GM18499 (cell line): Measurements from ENCODE around the gene TMEM238.
A peak's percentile ranks its signal among the peaks of the same experiment; 100 is the strongest.
"Not testable (repeated sequence)": the region's sequence is repeated elsewhere in the genome, so short reads cannot be mapped to it uniquely, and the experiment has no call there.

Source experiments
- ATAC-seq: cut with Tn5 transposase; IDR thresholded peaks from one replicate; pipeline ENCODE4 v1.9.1; 2021; ENCODE audit warnings: moderate number of reproducible peaks; ENCODE audit not compliant: insufficient read depth, unreplicated experiment

Gene TMEM238

DNA sequence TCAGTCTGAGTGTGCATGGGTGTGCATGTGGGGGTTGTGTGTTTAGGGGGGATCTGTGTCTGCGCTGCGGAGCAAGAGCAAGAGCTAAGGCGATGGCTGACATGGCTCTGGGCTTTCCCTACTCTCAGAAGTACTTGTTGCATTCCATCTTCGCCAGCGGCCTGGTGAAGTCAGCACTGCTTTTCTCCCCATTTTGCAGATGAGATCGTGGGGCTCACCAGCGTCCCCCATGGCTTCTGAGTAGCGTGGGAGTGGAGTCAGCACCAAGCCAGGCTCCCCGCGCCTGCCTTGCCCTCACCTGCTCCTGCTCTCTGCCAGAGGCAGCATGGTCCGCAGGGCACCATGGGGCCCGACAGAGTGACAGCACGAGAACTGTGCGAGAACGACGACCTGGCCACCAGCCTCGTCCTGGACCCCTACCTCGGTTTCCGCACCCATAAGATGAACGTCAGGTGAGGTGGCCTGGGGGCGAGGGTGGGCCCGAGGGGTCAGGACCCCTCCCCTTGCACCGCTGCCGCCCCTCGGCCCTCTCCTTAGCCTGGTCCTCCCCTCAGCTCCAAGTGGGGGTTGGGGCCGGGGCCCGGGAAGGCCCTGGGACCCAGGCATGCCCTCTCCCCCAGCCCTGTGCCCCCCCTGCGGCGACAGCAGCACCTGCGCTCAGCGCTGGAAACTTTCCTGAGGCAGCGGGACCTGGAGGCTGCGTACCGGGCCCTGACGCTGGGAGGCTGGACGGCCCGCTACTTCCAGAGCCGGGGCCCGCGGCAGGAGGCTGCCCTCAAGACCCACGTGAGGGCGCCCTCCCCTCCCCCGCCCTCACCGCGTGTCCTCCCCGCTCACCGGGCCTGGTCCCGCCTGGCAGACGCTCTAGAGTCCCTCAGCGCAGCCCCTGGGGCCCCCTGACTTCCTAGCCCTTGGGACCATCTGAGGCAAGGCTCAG is 42.2 kb downstream of the TMEM238 start:
- no peak for ATAC-seq

DNA sequence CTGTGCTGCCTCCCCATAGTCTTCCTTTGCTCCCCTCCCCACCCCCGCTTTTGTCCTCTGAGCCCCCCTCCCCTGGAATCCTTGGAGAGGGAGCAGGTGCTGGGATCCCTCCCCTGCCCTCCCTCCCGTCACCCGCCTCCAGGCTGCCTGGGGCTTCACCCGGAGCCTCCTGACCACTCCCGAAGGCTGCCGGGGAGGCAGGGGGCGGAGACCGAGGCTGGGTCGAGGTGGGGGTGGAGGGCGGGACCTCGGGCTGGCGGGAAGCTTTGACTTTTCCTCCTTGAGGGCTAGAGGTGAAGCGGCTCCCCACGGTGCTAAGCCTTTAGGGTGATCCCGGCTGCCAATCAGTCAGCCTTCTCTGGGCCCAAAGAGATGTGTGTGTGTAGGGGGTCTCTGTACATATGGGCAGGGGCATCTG is 42.9 kb downstream of the TMEM238 start:
- no peak for ATAC-seq

DNA sequence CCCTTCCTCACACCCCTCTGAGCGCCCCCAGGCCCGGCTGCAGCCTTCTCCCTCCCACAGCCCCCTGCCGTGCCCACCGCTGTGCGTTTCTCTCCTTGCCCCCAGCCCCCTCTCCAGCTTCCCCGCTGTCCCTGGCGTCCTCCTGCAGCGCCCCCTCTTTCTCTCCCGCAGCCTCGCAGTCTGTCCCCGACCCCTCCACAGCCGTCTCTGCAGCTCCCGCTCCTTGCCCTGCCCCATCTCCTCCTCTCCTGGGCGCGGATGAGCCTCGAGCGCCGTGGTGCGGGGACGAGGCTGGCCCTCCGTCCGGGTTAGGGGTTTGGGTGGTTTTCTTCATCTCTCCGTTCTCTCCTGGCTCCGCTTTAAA is 43.3 kb downstream of the TMEM238 start:
- ATAC-seq: no peak

DNA sequence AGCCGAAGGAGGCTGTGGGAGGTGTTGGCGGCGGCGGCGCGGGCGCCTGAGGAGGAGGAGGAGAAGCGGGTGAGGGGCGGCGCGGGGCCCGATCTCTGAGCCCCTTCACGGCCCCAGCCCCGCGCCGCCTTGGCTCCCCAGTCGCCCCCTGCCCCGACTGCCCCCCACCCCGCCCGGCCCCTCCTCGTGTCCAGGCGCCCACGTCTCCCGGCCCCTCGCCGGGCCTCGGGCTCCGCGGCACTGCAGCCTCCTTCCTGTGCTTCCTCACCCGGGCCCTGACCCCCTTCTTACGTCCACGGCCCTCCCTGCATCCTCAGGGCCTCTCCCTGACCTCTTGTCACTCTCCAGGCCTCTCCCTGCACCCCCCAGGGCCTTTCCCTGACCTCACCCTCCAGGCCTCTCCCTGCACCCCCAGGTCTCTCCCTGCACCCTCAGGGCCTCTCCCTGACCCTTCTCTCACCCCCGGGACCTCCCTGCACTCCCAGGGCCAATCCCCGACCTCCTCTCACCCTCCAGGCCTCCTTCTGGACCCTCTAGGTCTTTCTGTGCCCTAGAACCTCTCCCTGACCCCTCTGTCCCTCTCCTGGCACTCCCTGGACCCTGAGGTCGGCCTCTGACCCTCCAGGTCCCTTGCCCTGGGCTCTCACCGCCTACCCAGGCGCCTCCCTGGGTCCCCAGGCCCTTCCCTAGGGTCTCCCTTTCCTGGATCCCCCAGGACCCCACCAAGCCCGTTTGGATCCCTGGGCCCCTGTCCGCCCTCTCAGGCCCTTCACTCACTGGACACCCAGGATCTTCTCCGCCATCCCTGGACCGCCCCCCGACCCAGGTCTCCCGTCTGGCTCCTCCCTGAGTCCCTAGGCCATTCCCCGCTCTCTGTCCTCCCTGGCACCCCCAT is 44.0 kb downstream of the TMEM238 start:
- ATAC-seq: no peak

DNA sequence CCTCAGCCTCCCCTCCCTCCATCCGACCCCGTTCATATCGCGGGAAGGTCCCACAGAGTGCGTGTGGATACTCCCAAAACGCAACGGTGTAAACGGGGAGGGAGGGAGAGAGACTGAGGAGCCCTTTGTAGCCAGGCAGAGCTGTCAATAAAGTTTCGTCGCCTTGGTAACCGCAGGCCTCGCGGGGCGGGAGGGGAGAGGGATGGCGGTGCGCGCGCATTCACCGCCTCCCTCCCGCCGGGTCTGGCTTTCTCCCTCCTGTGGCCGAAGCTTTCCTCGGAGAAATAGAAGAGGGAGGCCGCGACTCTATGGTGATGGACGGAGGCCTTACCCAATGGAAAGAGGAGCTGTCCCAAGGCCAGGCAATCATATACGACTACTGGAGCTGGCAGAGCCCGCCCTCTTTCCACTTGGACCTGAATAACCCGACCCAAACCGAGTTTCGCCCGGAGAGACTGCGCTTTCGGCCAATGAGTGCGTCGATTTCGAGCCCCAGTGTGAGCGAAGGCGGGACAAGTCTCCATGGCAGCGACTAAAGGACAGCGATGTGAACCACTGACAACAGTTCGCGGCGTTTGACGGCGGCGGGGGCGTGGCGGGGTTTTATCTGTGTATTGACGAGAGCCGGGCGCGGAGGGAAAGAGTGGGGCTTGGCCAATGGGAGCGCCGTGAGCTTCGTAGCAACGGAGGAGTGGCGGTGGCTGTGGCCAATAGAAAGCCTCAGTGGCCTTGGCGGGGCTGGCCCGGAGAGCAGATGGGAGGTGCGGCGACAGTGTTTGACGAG is 44.8 kb downstream of the TMEM238 start, which contains the start of gene KMT5C:
Gene KMT5C, plus strand, starts transcription at position 772 of the 784 bp plus-strand sequence. CDS start 2,061 bp downstream, outside the sequence.
- peak; percentile 78 for ATAC-seq

DNA sequence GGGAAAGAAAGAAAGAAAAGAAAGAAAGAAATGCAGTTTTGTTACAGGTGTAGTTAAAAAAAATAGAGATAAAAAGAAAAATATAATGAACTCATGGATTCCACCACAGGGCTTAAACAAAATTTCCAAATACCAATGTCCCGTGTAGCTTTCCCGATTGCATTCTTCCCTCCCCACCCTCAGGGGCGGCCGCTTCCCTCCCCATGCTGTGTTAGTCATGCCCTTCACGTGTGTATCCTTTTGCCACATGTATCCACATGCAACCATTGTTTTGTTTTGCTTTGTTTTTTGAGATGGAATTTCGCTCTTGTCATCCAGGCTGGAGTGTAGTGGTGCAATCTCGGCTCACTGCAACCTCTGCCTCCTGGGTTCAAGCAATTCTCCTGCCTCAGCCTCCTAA is 48.0 kb downstream of the TMEM238 start:
- no peak for ATAC-seq

DNA sequence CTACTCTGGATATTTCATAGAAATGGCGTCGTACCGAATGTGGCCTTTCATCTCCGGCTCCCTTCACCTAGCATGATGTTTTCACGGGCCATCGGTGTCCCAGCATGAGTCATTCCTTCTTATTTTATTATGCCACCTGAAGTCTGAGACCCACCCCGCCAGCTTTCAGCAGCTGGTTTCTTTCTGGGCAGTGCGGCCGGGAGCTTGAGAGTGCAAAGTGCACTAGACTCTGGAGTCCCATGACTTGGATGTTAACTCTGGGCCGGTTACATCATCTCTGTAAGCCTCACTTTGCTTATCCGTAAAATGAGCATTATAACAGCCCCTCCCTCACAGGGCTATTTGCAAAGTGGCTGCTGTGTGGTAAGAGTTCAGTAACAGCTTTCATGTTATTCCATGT is 50.2 kb downstream of the TMEM238 start:
- no peak for ATAC-seq

DNA sequence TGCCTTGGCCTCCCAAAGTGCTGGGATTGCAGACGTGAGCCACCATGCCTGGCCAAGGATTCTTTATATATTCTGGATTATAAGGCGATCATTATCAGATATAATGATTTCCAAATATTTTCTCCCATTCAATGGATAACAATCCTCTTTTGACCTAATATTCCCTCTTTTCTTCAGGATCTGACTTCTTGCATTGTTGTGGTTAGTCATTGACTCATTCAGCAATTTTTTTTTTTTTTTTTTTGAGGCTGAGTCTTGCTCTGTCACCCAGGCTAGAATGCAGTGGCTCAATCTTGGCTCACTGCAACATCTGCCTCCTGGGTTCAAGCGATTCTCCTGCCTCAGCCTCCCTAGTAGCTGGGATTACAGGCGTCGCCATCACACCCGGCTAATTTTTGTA is 54.3 kb downstream of the TMEM238 start:
- ATAC-seq: not testable (repeated sequence)
